Retinal pigment epithelial cell (primary cell): Measurements from ENCODE around the gene HLA-DMA.
A peak's percentile ranks its signal among the peaks of the same experiment; 100 is the strongest.

ENCODE experiments used
- DNase-seq: peaks from one replicate; pipeline ENCODE4 v3.0.0-alpha.2; 2010; ENCODE audit warnings: low read depth
- H3K4me3 ChIP-seq: 2 replicates; pipeline ENCODE4 v1.5.1; 2011; ENCODE audit warnings: mild to moderate bottlenecking, low read length, control low read depth, moderate library complexity
- CTCF ChIP-seq: conservative IDR thresholded peaks from 2 replicates; pipeline ENCODE4 v1.5.1; 2011; ENCODE audit warnings: low read depth, low read length, control low read depth, inconsistent platforms

Gene HLA-DMA

GRCh38 chr6:32952817-32953739 lies at the start of gene HLA-DMA:
HLA-DMA (minus strand) TSS chr6:32953097; CDS start chr6:32953036, 61 bp downstream.
- DNase-seq = peak; percentile 90
- H3K4me3 ChIP-seq = no peak within 1 kb of the TSS
- TF ChIP-seq CTCF = peak; percentile 95

GRCh38 chr6:33001685-33002084 lies 48.8 kb upstream of the HLA-DMA start:
- H3K4me3 ChIP-seq = no peak overlapping the region
- TF ChIP-seq CTCF = no peak
- DNase-seq = no peak

GRCh38 chr6:33000055-33000454 lies 47.2 kb upstream of the HLA-DMA start:
- no peak for DNase-seq
- H3K4me3 ChIP-seq = no peak overlapping the region
- peak; percentile 13 for TF ChIP-seq CTCF

- no peak overlapping the region for H3K4me3 ChIP-seq
- no peak for TF ChIP-seq CTCF
- no peak for DNase-seq
Observed at GRCh38 chr6:32995448-32995847, 42.6 kb upstream of the HLA-DMA start.

GRCh38 chr6:32993363-32993973 lies 40.6 kb upstream of the HLA-DMA start:
- H3K4me3 ChIP-seq = no peak overlapping the region
- TF ChIP-seq CTCF = no peak
- DNase-seq = no peak

- TF ChIP-seq CTCF = no peak
- DNase-seq = no peak
- no peak overlapping the region for H3K4me3 ChIP-seq
Observed at GRCh38 chr6:32991972-32992371, 39.1 kb upstream of the HLA-DMA start.
